Measurements from ENCODE around the gene KCNQ1OT1. TPM values are rescaled to one million over a fixed set of nuclear protein-coding genes. Genes with fewer than 3 reads are reported as not detected.

KCNQ1OT1 gene
- polyA plus RNA-seq, 1 of the 3 experiments (the other 2 are of a cell fraction): 0.03 TPM

DNA sequence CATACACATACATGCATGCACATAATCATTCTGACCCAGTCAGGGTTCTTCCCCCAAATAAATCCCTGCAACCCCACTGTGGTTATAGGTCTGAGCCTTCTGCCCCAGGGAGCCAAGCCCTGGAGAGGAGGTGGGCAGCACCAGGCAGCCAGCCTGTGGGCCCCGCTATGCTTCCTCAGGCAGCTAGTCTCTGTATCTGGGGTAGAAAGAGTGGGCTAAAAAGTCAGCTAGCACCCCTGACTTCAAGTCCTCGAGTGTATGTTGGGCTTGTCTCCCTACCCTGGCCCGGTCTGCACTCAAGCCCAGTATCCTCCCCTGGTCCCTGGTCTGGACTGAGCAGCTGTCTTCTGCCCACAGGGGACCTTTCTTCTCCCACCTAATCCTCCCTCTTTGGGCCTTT is 28.0 kb downstream of the KCNQ1OT1 start:
- no peaks in the 10 kb centered on the region for H3K9me3 ChIP-seq
- H3K4me2 ChIP-seq: no peak overlapping the region
- H3K36me3 ChIP-seq (replicated peaks in 1 of 2; ENCODE audit: control insufficient read depth in 1 of 2, insufficient read depth in 2 of 2, low read length in 1 of 2): no peaks in the 10 kb centered on the region
- H3K9ac ChIP-seq: no peak overlapping the region
- H3K27ac ChIP-seq (ENCODE audit: low read depth in 2 of 2, low read length in 1 of 2): no peak overlapping the region
- H3K4me1 ChIP-seq (ENCODE audit: control insufficient read depth in 1 of 2, insufficient read depth in 2 of 2, low read depth in 1 of 2, low read length in 1 of 2): peaks cover 0 to 67% of the 10 kb centered on the region in 2 experiments; a peak in 2 of 4 replicates
- POLR2A ChIA-PET: no interaction called here
- no peaks in the 10 kb centered on the region for H3F3A ChIP-seq (replicated peaks; ENCODE audit: insufficient read depth)
- 48% methylated on average over 3 of the region's 3 CpGs for WGBS (ENCODE audit: low lambda C conversion rate)
- no peaks in the 10 kb centered on the region for H4K20me1 ChIP-seq (ENCODE audit: insufficient read depth)
- CTCF ChIA-PET: interaction anchor here (0.8 to 9.2 kb wide), 6 partner anchors 23 to 220 kb away, joined by 3 to 64 read pairs (median 4); no protein-coding TSS in a partner anchor
- peaks cover 2% of the 10 kb centered on the region; the same call in 1 of the 2 replicates for H3K79me2 ChIP-seq (ENCODE audit: insufficient read depth)
- no peak for DNase-seq
- TF ChIP-seq TCF12 (IDR thresholded peaks at IDR 0.05) (no peak), USF1 (IDR thresholded peaks at IDR 0.05; ENCODE audit: borderline replicate concordance, low read depth) (no peak), MEF2A (IDR thresholded peaks at IDR 0.05; ENCODE audit: borderline replicate concordance, low read depth) (no peak), EP300 (IDR thresholded peaks at IDR 0.05; ENCODE audit: borderline replicate concordance in 1 of 2, low read depth in 1 of 2, low read length in 1 of 2) (no peak)
- TF ChIP-seq, protein P1, sequence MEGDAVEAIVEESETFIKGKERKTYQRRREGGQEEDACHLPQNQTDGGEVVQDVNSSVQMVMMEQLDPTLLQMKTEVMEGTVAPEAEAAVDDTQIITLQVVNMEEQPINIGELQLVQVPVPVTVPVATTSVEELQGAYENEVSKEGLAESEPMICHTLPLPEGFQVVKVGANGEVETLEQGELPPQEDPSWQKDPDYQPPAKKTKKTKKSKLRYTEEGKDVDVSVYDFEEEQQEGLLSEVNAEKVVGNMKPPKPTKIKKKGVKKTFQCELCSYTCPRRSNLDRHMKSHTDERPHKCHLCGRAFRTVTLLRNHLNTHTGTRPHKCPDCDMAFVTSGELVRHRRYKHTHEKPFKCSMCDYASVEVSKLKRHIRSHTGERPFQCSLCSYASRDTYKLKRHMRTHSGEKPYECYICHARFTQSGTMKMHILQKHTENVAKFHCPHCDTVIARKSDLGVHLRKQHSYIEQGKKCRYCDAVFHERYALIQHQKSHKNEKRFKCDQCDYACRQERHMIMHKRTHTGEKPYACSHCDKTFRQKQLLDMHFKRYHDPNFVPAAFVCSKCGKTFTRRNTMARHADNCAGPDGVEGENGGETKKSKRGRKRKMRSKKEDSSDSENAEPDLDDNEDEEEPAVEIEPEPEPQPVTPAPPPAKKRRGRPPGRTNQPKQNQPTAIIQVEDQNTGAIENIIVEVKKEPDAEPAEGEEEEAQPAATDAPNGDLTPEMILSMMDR (IDR thresholded peaks at IDR 0.05): no peak
- H3K9me2 ChIP-seq: no peaks in the 10 kb centered on the region
- no peaks in the 10 kb centered on the region for H3K27me3 ChIP-seq (ENCODE audit: insufficient read depth)
- H3K4me3 ChIP-seq (ENCODE audit: low read depth in 2 of 2, low read length in 1 of 2): no peak overlapping the region
- H2AFZ ChIP-seq (ENCODE audit: low read depth): no peak overlapping the region

GRCh38 chr11:2670541-2671100 is 29.2 kb downstream of the KCNQ1OT1 start:
- ChIA-PET CTCF (interaction anchor here (1.0 kb wide), 1 partner anchor 138 kb away, joined by 4 read pairs; no protein-coding TSS in a partner anchor), POLR2A (interaction anchor here (2.2 kb wide), 1 partner anchor 108 kb away, joined by 7 read pairs; no protein-coding TSS in a partner anchor)
- Histone ChIP-seq H3K27me3 (ENCODE audit: insufficient read depth) (no peaks in the 10 kb centered on the region), H4K20me1 (ENCODE audit: insufficient read depth) (no peaks in the 10 kb centered on the region), H3F3A (replicated peaks; ENCODE audit: insufficient read depth) (no peaks in the 10 kb centered on the region), H3K9me2 (no peaks in the 10 kb centered on the region), H3K4me1 (ENCODE audit: control insufficient read depth in 1 of 2, insufficient read depth in 2 of 2, low read depth in 1 of 2, low read length in 1 of 2) (peaks cover 0 to 56% of the 10 kb centered on the region in 2 experiments; a peak in 2 of 4 replicates), H2AFZ (ENCODE audit: low read depth) (no peak overlapping the region), H3K9ac (no peak overlapping the region), H3K36me3 (replicated peaks in 1 of 2; ENCODE audit: control insufficient read depth in 1 of 2, insufficient read depth in 2 of 2, low read length in 1 of 2) (no peaks in the 10 kb centered on the region), H3K4me2 (no peak overlapping the region), H3K4me3 (ENCODE audit: low read depth in 2 of 2, low read length in 1 of 2) (no peak overlapping the region), H3K27ac (ENCODE audit: low read depth in 2 of 2, low read length in 1 of 2) (no peak overlapping the region; a peak in 1 of 4 replicates), H3K79me2 (ENCODE audit: insufficient read depth) (no peaks in the 10 kb centered on the region; the same call in 1 of the 2 replicates), H3K9me3 (no peaks in the 10 kb centered on the region)
- no peak for TF ChIP-seq SIN3A (IDR thresholded peaks at IDR 0.05; ENCODE audit: borderline replicate concordance, low read depth, low read length)
- TF ChIP-seq TEAD4 (IDR thresholded peaks at IDR 0.05; ENCODE audit: borderline replicate concordance, insufficient read depth): no peak
- no peak for TF ChIP-seq RXRA (IDR thresholded peaks at IDR 0.05; ENCODE audit: borderline replicate concordance, low read depth)
- no peak for TF ChIP-seq NRF1 (IDR thresholded peaks at IDR 0.05; ENCODE audit: low read depth, low read length)
- TF ChIP-seq GATA2 (CRISPR knock-in tag; IDR thresholded peaks at IDR 0.05): no peak
- TF ChIP-seq, protein P2, sequence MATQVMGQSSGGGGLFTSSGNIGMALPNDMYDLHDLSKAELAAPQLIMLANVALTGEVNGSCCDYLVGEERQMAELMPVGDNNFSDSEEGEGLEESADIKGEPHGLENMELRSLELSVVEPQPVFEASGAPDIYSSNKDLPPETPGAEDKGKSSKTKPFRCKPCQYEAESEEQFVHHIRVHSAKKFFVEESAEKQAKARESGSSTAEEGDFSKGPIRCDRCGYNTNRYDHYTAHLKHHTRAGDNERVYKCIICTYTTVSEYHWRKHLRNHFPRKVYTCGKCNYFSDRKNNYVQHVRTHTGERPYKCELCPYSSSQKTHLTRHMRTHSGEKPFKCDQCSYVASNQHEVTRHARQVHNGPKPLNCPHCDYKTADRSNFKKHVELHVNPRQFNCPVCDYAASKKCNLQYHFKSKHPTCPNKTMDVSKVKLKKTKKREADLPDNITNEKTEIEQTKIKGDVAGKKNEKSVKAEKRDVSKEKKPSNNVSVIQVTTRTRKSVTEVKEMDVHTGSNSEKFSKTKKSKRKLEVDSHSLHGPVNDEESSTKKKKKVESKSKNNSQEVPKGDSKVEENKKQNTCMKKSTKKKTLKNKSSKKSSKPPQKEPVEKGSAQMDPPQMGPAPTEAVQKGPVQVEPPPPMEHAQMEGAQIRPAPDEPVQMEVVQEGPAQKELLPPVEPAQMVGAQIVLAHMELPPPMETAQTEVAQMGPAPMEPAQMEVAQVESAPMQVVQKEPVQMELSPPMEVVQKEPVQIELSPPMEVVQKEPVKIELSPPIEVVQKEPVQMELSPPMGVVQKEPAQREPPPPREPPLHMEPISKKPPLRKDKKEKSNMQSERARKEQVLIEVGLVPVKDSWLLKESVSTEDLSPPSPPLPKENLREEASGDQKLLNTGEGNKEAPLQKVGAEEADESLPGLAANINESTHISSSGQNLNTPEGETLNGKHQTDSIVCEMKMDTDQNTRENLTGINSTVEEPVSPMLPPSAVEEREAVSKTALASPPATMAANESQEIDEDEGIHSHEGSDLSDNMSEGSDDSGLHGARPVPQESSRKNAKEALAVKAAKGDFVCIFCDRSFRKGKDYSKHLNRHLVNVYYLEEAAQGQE (IDR thresholded peaks at IDR 0.05; ENCODE audit: low read depth, low read length): no peak
- no peak for TF ChIP-seq EZH2phosphoT487 (IDR thresholded peaks at IDR 0.05; ENCODE audit: borderline replicate concordance, low read depth)
- no peak for TF ChIP-seq RCOR1 (IDR thresholded peaks at IDR 0.05; ENCODE audit: low read length)
- no peak for TF ChIP-seq EP300 (IDR thresholded peaks at IDR 0.05; ENCODE audit: borderline replicate concordance in 1 of 2, low read depth in 1 of 2, low read length in 1 of 2)
- TF ChIP-seq GABPA (IDR thresholded peaks at IDR 0.05; ENCODE audit: low read depth): no peak
- no peak for TF ChIP-seq NFIC (IDR thresholded peaks at IDR 0.05; ENCODE audit: borderline replicate concordance)
- DNase-seq: no peak
- 63% methylated on average over 1 of the region's 1 CpG for WGBS (ENCODE audit: low lambda C conversion rate)

All from SK-N-SH (cell line).